GM15510 (cell line): ENCODE results near the gene TUBB3.

Experiments
- POLR2A ChIP-seq: IDR thresholded peaks from 3 replicates; pipeline ENCODE4 v1.6.1; 2011; ENCODE audit warnings: borderline replicate concordance; ENCODE audit not compliant: insufficient read length; ENCODE audit errors: extremely low read depth

Gene TUBB3

GRCh38 chr16:89985219-89985618, 62.1 kb downstream of the TUBB3 start:
- no peak for TF ChIP-seq POLR2A
